Measurements from ENCODE around the gene PRSS56. TPM values are rescaled to one million over a fixed set of nuclear protein-coding genes. Genes with fewer than 3 reads are reported as not detected.
A peak's percentile ranks its signal among the peaks of the same experiment; 100 is the strongest.
"Not testable (repeated sequence)": the region's sequence is repeated elsewhere in the genome, so short reads cannot be mapped to it uniquely, and the experiment has no call there.

The PRSS56 gene
- total RNA-seq, 2 donors from 2014 or later, result not detected

DNA sequence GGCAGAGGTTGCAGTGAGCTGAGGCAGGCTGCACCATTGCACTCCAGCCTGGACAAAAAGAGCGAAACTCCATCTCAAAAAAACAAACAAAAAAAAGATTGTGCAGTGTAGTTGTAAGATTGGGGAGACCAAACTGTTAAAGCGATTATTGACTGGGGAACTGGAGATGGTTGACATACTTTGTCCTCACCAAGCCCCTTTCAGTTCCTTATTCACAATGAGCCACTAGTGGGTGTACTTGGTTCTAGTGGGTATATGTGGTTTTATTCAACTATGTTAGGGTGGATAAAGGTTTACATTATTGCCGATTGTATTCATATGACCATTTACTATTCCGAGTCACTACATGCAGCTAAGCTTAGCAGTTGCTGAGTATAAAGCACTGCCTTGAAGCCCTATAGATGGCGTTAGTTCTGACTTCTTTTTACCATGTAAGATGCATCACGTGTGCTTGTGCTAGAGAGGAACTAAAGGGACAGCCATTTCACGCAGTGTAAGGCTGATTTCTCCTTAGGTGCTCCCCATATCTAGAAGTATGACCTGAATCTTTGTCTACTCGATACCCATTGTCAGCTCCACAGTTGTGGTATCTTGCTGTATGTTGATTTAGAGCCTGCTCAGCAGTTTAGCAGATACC lies 42.4 kb downstream of the PRSS56 start:
- DNase-seq (ENCODE audit: low spot score in 2 of 2), result no peak
- H3K36me3 Mint-ChIP-seq, result peaks cover 4 to 20% of the 10 kb centered on the region in 2 donors
- no peak overlapping the region for H3K27ac Mint-ChIP-seq
- ATAC-seq, result no peak
- no peaks in the 10 kb centered on the region for H3K9me3 Mint-ChIP-seq

DNA sequence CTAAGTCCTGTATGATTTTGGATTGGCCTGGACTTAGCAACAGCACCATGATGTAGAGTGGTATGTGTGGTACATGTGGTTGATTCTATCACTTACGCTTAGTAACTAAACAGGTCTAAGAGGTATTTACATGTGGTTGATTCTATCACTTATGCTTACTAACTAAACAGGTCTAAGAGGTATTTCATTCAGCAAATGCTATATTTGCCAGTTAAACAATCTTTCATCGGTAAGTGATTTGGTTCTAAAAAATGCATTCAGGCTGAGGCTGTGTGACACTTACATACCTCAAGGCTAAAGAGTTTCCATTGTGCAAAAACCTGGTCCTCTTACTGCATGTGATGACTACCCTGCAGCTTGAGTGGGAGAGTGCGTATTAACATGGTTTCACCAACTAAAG lies 43.4 kb downstream of the PRSS56 start:
- H3K36me3 Mint-ChIP-seq, result peaks cover 0 to 17% of the 10 kb centered on the region in 2 donors
- peak; percentile 31 to 51 for ATAC-seq

DNA sequence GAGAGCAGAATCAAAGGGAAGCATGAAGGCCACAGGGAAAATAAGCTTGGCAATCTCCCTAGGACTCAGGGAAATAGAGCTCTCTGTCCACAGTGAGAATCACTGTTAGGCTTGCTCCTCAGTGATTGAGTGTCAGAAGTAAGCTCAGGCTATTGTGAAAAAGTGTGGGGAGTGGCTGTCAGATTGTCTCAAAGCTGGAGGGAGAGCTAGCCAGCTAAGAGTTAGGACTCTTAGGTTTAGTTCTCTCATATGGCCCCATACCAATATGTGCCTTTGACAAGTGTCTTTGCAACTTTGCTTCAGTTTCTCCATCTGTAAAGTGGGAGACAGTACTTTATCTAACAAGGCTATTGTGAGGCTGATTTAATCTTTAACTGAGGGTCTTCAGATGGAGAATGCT lies 47.5 kb downstream of the PRSS56 start:
- peaks cover 0 to 16% of the 10 kb centered on the region in 2 donors for H3K36me3 Mint-ChIP-seq
- no peaks in the 10 kb centered on the region for H3K9me3 Mint-ChIP-seq
- H3K27ac Mint-ChIP-seq, result no peak overlapping the region
- DNase-seq (ENCODE audit: low spot score in 2 of 2), result no peak
- no peak for ATAC-seq

More for the DNA sequence above, 43.4 kb downstream of the PRSS56 start:
- no peak overlapping the region for H3K27ac Mint-ChIP-seq
- H3K9me3 Mint-ChIP-seq, result no peaks in the 10 kb centered on the region
- DNase-seq (ENCODE audit: low spot score in 2 of 2), result no peak

DNA sequence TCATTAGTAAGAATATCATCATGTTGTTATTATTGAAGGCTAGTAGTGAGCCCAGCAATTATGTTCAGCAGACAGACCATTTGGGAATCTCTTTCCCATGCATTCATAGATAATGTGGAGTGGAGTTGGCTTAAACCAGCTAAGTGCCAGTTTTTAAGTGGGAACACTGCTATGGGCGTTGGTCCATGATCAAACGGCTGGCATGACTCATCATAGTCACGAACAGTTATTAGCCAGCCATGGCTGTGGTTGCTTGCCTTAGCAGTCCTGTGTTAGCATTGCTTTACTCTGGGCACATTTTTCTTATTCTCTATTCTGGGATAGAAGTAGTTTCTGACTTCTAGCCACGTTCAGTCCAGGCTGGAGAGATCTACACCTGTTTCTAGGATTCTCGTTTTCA lies 48.0 kb downstream of the PRSS56 start:
- ATAC-seq (no peak), DNase-seq (ENCODE audit: low spot score in 2 of 2) (no peak)
- H3K27ac Mint-ChIP-seq, result no peak overlapping the region
- no peaks in the 10 kb centered on the region for H3K9me3 Mint-ChIP-seq
- H3K36me3 Mint-ChIP-seq, result peaks cover 0 to 16% of the 10 kb centered on the region in 2 donors

DNA sequence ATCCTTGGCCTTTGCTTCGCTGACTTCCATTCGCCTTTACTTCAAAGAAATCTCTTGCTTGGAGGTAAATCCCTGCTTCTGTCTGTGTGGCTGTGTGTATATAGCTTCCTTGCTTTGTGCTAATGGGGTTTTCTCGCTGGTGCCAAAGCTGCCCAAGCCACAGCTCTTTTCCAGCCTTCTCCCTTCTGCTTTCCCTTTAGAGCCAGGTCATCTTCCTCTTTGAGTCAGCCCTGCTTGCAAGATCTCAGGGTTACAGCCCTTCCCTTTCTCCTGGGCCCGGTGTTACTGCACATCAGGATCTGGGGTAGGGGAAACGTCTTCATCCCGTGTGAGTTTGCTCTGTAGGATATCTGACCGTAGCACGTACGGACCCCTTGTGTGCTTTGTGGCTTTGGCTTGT lies 49.4 kb downstream of the PRSS56 start:
- ATAC-seq (no peak), DNase-seq (ENCODE audit: low spot score in 2 of 2) (no peak)
- Mint-ChIP-seq H3K36me3 (peaks cover 0 to 16% of the 10 kb centered on the region in 2 donors), H3K9me3 (no peaks in the 10 kb centered on the region), H3K27ac (peak overlapping the region in 1 of 2 donors; percentile 82)

DNA sequence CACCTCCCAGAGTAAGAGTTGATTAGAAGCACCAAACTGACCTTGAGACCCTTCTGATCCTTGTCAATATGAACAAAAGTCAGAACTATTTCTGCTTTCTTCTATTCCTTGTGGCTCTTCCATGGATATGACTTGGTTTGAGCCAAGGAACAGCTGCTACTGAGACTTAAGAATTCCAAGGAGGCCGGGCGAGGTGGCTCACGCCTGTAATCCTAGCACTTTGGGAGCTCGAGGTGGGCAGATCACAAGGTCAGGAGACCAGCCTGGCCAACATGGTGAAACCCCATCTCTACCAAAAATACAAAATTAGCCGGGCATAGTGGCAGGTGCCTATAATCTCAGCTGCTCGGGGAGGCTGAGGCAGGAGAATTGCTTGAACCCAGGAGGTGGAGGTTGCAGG lies 50.3 kb downstream of the PRSS56 start:
- DNase-seq (ENCODE audit: low spot score in 2 of 2); H3K27ac Mint-ChIP-seq; H3K9me3 Mint-ChIP-seq; ATAC-seq: not testable (repeated sequence)
- H3K36me3 Mint-ChIP-seq, result peaks cover 0 to 16% of the 10 kb centered on the region in 2 donors

DNA sequence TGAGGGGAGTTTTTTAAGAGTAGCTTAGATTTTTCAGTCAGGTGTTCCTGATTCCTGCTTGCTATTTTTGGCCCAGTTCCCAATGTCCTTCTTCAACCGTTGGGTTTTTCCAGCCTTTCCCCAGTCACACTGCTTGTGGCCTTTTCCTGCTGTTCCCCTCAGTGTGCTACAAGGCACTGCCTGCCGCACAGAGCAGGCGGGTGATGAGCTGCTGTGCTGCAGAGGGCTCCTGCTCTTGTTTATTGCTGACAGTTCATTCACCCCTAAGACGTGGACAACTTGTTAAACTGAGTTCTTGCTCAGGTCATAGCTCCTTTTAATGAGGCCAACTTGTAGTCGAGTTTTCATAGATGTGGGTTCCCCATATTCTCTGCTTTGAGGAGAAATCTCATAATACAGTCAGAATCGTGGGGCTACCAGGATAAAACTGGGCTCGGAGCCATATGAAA lies 50.9 kb downstream of the PRSS56 start:
- Mint-ChIP-seq H3K9me3 (no peaks in the 10 kb centered on the region), H3K36me3 (peaks cover 0 to 16% of the 10 kb centered on the region in 2 donors)

DNA sequence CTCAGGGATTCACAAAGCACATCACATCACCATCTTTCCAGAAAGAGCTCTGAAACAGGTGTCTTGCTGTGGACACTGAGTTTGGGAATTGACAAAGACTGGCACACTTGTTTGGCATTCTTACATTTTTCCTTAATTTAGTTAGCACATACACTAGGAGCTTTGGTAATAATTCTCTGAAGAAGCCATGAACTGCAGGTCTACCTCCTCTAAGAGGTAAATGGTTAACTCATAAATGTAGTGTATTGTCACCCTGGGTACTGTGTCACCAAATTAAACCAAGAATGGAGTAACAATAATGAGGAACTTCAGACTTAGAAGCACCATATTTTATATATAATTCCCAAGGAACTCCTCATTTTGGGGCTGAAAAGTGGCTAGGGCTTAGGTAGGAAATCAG lies 52.9 kb downstream of the PRSS56 start:
- Mint-ChIP-seq H3K36me3 (peaks cover 0 to 8% of the 10 kb centered on the region in 2 donors), H3K27ac (no peak overlapping the region), H3K9me3 (no peaks in the 10 kb centered on the region)
- DNase-seq (ENCODE audit: low spot score in 2 of 2), result no peak
- no peak for ATAC-seq

More for the DNA sequence above, 50.9 kb downstream of the PRSS56 start:
- DNase-seq (ENCODE audit: low spot score in 2 of 2), result no peak
- no peak overlapping the region for H3K27ac Mint-ChIP-seq
- ATAC-seq, result no peak

DNA sequence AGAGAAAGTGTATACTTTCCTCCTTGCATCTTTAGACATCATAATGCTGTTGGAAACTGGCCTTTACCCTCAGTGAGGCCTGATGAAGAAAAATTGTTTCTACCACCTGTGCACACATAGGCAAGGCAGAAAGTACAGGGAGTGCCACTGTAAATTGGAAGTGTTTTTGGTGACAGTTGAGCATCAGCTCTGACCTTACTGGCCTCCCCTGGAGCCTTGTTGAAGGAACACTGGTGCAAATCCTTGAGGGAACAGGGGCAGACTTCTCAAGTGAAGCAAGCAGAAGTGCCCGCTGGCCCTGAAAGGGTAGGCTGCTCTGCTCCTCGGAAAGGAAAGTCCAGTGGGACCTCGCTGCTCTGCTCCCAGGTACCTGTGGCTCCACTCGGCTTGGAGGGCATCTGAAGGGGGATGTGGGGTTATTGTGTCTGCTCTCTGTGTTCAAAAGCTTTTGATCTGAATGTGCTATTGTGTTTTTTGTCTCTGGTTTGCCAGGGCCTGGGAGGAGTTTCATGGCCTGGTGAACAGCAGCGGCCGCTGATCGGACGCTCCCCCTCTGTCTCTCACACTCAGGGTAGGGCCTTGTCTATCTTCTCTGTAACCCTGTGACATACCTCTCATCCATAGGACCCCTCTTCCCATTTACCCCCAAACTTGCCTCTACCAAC lies 53.7 kb downstream of the PRSS56 start:
- DNase-seq (ENCODE audit: low spot score in 2 of 2) (no peak), ATAC-seq (no peak)
- Mint-ChIP-seq H3K9me3 (no peaks in the 10 kb centered on the region), H3K36me3 (peaks cover 0 to 11% of the 10 kb centered on the region in 2 donors), H3K27ac (no peak overlapping the region)

DNA sequence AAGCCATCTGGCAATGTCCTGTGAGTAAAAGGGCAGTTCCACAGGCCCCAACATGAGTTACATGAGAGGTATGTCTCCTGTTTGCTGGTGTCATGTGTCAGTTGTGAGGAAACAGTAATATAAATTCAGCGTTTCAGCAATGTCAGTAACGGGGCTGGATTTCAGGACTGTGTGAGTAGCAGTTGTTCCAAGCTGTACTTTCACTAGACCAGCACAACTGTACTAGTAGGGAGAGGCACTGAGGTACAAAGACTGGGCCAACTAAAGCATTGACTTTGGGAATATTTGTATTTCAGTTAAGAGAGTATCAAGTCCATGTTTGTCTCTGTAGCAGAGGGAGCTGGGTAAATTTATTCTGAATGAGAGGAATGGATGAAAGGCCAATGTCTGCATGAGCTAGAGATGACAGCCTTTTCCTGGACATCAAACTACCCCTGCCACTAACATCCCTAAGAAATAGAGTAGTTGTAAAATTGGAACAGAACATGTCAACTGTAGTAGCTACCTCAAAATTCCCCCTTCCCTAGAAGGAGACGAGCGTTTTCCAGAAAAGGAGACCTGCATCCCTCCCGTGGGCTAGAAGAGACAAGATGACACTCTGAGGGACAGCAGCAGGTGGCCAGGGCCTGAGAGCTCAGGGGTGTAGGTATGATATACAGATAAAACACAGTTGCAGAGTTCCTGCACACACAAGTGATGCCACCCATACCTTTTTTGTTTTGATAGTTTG lies 54.7 kb downstream of the PRSS56 start:
- peak overlapping the region in 1 of 2 donors; percentile 10 for H3K27ac Mint-ChIP-seq
- no peaks in the 10 kb centered on the region for H3K9me3 Mint-ChIP-seq
- peaks cover 0 to 10% of the 10 kb centered on the region in 2 donors for H3K36me3 Mint-ChIP-seq
- no peak for ATAC-seq
- DNase-seq (ENCODE audit: low spot score in 2 of 2), result no peak

Other genes with a start within 250 kb of the PRSS56 start
- under 1 TPM; 0.16 to 0.53 TPM for gene ALPP, start 141.6 kb upstream of the PRSS56 start, total RNA-seq
- not detected for gene ALPG, start 113.5 kb upstream of the PRSS56 start, total RNA-seq
- not detected for gene ALPI, start 64.2 kb upstream of the PRSS56 start, total RNA-seq
- not detected for gene ECEL1, start 32.6 kb upstream of the PRSS56 start, total RNA-seq
- gene CHRND, start 5.8 kb downstream of the PRSS56 start, total RNA-seq, result not detected
- gene CHRNG, start 19.3 kb downstream of the PRSS56 start, total RNA-seq, result not detected
- 1 to 10 TPM; 6.8 to 7.3 TPM for gene TIGD1, start 30.2 kb downstream of the PRSS56 start, total RNA-seq
- gene EIF4E2, start 30.3 kb downstream of the PRSS56 start, total RNA-seq, result 10 to 100 TPM; 54.0 to 62.0 TPM
- 1 to 10 TPM in 1 of 2 donors, under 1 TPM in 1; 0.29 to 2.4 TPM for gene EFHD1, start 113.2 kb downstream of the PRSS56 start, total RNA-seq
- gene GIGYF2, start 176.9 kb downstream of the PRSS56 start, total RNA-seq, result 10 to 100 TPM; 63.4 to 64.7 TPM